HL-60/S4 (cell line): ENCODE data around the gene CDC37L1.

Experiments
- in situ Hi-C: fragments of 300-500 bp; cut with MboI; formaldehyde crosslinking; loops from 2 replicates; pipeline ENCODE4 v1.14.3; 2022; ENCODE audit warnings: low sequenced_read_pairs

Gene CDC37L1

GRCh38 chr9:4709380-4709779 is 30.0 kb downstream of the CDC37L1 start:
- in situ Hi-C loops, result no loop called here

GRCh38 chr9:4713849-4714248 is 34.5 kb downstream of the CDC37L1 start:
- in situ Hi-C loops, result no loop called here

- in situ Hi-C loops, result no loop called here
Measured at GRCh38 chr9:4714266-4715016, 35.1 kb downstream of the CDC37L1 start.

GRCh38 chr9:4716163-4716562 is 36.8 kb downstream of the CDC37L1 start:
- in situ Hi-C loops, result no loop called here

GRCh38 chr9:4717815-4718214 is 38.4 kb downstream of the CDC37L1 start:
- in situ Hi-C loops, result no loop called here

GRCh38 chr9:4718911-4719310 is 39.5 kb downstream of the CDC37L1 start:
- in situ Hi-C loops, result no loop called here

- in situ Hi-C loops, result no loop called here
Measured at GRCh38 chr9:4721736-4722135, 42.4 kb downstream of the CDC37L1 start.

- in situ Hi-C loops, result no loop called here
Measured at GRCh38 chr9:4725706-4726442, 46.5 kb downstream of the CDC37L1 start.

GRCh38 chr9:4727593-4727992 is 48.2 kb downstream of the CDC37L1 start:
- in situ Hi-C loops, result no loop called here

- in situ Hi-C loops, result no loop called here
Measured at GRCh38 chr9:4732890-4733289, 53.5 kb downstream of the CDC37L1 start.

- in situ Hi-C loops, result no loop called here
Measured at GRCh38 chr9:4734150-4734549, 54.8 kb downstream of the CDC37L1 start.

GRCh38 chr9:4738866-4739586 is 59.7 kb downstream of the CDC37L1 start:
- in situ Hi-C loops, result no loop called here

- in situ Hi-C loops, result loop anchor here (10.0 kb wide), 1 partner anchor 855 kb away; no protein-coding TSS in a partner anchor
Measured at GRCh38 chr9:4739587-4740387, 60.4 kb downstream of the CDC37L1 start.

GRCh38 chr9:4740388-4740637 is 60.9 kb downstream of the CDC37L1 start:
- in situ Hi-C loops, result loop anchor here (10.0 kb wide), 1 partner anchor 854 kb away; no protein-coding TSS in a partner anchor

GRCh38 chr9:4740638-4741364 is 61.4 kb downstream of the CDC37L1 start, which contains the start of gene AK3:
Gene AK3, minus strand, starts transcription at chr9:4741202. Its CDS starts 115 bp downstream, at chr9:4741087.
- in situ Hi-C loops, result loop anchor here (10.0 kb wide), 1 partner anchor 854 kb away; no protein-coding TSS in a partner anchor

- in situ Hi-C loops, result loop anchor here (10.0 kb wide), 1 partner anchor 853 kb away; no protein-coding TSS in a partner anchor
Measured at GRCh38 chr9:4741365-4742089, 62.2 kb downstream of the CDC37L1 start.

GRCh38 chr9:4742246-4742645 is 62.9 kb downstream of the CDC37L1 start:
- in situ Hi-C loops, result loop anchor here (10.0 kb wide), 1 partner anchor 853 kb away; no protein-coding TSS in a partner anchor

- in situ Hi-C loops, result loop anchor here (10.0 kb wide), 1 partner anchor 851 kb away; no protein-coding TSS in a partner anchor
Measured at GRCh38 chr9:4743131-4743875, 63.9 kb downstream of the CDC37L1 start.
